ENCODE results near the gene KLHL11.
A peak's percentile ranks its signal among the peaks of the same experiment; 100 is the strongest.

Gene KLHL11, protein sequence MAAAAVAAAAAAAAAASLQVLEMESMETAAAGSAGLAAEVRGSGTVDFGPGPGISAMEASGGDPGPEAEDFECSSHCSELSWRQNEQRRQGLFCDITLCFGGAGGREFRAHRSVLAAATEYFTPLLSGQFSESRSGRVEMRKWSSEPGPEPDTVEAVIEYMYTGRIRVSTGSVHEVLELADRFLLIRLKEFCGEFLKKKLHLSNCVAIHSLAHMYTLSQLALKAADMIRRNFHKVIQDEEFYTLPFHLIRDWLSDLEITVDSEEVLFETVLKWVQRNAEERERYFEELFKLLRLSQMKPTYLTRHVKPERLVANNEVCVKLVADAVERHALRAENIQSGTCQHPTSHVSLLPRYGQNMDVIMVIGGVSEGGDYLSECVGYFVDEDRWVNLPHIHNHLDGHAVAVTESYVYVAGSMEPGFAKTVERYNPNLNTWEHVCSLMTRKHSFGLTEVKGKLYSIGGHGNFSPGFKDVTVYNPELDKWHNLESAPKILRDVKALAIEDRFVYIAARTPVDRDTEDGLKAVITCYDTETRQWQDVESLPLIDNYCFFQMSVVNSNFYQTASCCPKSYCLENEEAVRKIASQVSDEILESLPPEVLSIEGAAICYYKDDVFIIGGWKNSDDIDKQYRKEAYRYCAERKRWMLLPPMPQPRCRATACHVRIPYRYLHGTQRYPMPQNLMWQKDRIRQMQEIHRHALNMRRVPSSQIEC

DNA sequence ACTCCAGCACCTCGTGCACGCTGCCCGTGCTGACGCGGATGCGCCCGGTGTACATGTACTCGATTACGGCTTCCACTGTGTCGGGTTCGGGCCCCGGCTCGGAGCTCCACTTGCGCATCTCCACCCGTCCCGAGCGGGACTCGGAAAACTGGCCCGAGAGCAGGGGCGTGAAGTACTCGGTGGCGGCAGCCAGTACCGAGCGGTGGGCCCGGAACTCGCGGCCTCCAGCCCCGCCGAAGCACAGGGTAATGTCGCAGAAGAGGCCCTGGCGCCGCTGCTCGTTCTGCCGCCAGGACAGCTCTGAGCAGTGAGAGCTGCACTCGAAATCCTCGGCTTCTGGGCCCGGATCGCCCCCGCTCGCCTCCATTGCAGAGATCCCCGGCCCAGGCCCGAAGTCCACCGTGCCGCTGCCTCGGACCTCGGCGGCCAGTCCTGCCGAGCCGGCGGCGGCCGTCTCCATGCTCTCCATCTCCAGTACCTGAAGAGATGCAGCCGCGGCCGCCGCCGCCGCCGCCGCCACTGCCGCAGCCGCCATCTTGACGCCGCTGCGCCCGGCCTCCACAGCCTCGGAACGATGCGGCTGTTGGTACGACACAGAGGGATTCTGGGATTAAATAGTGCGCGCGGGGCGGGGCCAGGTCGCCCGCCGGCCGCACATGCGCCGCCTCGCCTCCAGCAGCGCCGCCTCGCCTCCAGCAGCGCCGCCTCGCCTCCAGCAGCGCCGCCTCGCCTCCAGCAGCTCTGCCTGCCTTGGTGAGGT is at the start of gene KLHL11:
TSS of gene KLHL11 (minus strand) at position 588 of the 760 bp plus-strand sequence. CDS start at position 535, 53 bp downstream.
- DNase-seq, result peak; percentile 89

DNA sequence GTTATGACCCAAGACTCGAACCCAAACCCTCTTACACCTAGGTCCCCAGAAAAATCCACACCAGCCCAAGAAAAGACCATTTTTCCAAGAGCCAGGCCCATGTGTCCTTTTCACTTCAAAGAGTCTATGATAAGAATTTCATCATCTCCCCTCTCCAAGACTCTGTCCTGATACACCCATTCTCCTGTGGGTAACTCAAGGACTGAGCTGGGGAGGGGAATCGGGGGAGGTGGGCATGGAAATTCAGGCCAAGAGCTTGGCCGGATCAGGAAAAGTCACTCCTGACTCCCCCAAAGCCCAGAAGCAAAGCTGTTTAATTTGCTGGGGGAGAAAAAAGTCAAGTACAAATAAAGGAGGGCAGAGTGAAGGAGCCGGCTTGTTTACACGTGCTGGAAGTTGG is 49.8 kb upstream of the KLHL11 start:
- no peak for DNase-seq

DNA sequence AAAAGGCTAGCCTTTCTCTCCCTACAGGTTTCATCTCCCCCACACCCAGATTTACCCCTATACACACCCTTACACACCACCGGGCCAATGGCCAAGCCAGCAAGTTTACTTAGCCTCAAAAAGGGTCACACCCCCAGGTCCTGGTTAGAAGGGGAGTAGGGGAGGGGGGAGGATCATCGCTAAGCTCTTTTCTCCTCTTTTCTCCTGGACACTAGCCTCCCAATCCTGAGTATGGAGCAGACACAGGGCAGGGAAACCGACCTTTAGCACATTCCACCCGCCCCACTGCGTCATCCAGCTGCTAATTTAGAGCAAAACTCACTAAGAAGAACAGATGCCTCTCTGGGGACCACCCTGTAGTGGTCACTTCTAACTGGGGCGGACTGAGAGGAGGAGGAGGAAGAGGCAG is 49.1 kb upstream of the KLHL11 start:
- no peak for DNase-seq

DNA sequence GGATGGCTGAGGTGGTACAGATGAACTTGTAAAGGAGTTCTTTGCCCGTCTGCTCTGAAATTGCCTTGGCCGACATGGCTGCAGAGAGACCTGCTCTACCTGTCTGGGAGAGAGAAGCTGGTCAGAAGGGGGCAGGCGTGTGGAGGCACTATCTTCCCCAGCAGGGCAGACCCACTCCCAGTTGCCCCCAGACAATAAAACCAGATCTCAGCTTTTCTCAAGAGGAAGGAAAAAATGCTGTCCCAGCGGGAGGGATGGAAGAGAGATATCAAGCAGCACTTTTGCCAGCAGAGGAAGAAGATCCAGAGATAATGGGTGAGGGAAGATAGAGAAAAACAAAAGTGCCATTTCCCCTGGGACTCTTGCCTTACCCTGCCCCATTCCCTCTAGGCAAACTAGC is 48.6 kb upstream of the KLHL11 start:
- no peak for DNase-seq

DNA sequence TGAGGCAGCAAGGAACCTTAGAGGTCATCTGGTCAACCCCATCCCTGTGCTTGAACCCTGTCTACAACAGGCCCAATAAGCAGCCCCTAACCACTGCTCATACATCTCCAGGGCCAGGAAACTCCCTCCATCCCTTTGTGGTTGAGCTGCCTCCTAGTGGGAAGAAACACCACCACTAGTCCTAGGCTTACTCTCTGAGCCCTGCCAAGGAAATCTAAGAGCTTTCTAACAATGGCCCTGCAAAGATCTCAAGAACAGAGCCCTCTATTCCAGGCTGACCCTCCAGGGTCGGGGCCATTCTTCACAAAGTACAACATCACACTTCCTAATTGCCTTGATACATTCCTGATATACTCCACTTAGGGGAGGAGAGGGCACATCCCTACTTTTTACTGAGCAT is 47.7 kb upstream of the KLHL11 start:
- no peak for DNase-seq

DNA sequence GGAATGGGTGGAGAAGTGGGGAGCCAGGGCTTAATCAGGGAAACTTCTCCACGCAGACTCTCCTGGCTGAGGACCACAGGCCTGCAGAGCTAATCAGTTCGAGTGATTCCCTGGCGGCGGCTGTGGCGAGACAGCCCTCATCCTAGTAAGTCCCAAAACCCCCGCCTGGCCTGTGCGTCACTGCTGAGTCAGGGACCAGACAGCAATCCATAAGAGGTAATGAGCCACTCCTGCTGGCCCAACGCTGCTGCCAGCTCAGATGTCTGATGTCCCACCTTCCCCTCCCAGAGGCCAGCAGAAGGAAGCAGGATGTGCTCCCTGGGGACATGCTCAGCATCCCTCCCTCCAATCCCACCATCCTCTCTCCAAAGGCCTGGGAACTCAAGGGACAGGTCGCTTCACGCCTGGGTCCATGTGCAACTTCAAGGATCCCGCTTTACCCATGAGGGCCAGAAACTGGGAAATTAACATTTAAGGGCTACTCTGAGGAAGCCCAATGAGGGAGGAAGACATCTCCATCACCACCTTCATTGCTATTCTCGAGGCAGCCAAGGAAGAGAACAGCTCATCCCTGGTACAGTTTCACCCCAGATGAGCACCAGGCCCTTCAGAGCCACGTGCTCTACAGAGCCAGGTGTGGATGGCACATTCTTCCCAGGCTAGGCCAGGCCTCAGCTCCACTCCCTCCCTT is 45.6 kb upstream of the KLHL11 start:
- DNase-seq, result no peak

DNA sequence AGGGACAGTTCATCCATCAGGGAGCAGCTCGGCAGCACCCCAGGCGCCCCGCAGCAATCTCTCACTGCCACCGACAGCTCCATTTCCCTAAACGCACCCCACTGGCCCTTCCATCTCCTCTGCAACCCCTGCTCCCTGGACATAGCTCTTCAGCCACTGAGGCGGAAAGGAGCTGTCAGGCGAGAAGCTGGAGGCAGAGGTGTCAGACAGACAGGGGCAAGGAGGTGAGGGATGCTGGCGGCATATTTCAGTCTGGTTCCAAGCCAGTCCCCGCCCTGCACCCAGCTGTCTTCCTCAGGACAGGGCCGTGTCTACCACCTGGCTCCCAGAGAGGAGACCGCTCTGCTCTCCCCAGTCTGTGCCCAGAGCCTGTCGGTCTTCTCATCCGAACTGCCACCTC is 43.9 kb upstream of the KLHL11 start:
- DNase-seq, result no peak

DNA sequence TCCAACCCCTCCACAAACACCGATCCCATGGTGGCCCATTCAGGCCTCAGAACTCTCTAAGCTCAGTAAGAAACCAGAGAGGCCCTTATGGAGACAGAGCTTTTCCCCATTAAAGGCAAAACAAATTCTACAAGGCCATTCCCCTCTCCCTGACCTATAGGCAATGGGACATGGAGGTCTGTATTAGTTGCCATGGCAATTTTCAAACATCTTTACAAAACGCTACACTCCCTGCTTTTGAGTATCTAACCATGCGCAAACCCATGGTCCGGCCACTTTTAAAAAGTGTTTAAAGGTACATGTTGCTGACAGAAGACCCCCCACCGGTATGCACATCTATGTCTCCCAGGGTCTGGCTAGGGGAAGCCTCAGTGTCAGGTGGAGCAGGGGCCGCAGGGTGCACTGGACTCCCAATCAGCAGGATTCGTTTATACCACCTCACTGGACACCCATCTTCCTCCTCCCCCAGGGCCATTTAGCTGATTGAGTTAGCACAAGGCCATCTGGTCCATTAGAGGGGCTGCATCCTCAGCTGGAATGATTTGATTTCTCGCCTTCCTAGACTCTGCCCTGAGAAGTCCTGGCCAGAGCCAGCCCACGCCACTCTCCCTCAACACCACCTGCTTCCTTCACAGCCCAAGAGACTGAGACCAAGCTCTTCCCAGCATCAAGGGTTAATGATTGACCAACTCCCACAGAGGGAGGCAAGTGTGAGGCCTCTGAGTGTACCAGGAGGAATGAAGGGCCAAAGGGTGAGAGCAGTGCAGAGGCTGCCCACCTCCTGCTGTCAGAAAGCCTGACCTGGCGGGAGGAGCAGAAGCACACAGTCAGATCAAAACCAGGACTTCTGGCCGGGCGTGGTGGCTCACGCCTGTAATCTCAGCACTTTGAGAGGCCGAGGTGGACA is 42.7 kb upstream of the KLHL11 start:
- DNase-seq, result no peak

DNA sequence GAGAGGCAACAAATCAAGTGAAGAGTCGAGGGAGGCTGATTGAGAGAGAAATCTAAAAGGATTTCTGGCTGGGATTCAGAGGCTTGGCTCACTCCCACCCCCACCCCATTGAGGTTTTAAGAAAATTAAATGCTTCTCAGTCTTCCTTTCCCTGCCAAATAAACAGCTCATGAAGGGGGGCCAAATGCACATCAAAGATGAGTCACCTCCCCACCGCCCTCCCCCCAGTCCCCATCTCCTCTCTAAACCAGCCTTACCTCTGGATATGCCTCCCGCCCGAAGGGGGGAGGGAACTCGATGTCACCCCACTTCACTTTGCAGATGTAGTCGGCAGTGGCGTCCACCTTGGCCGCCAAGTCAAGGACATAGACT is 41.9 kb upstream of the KLHL11 start:
- DNase-seq, result peak; percentile 56

DNA sequence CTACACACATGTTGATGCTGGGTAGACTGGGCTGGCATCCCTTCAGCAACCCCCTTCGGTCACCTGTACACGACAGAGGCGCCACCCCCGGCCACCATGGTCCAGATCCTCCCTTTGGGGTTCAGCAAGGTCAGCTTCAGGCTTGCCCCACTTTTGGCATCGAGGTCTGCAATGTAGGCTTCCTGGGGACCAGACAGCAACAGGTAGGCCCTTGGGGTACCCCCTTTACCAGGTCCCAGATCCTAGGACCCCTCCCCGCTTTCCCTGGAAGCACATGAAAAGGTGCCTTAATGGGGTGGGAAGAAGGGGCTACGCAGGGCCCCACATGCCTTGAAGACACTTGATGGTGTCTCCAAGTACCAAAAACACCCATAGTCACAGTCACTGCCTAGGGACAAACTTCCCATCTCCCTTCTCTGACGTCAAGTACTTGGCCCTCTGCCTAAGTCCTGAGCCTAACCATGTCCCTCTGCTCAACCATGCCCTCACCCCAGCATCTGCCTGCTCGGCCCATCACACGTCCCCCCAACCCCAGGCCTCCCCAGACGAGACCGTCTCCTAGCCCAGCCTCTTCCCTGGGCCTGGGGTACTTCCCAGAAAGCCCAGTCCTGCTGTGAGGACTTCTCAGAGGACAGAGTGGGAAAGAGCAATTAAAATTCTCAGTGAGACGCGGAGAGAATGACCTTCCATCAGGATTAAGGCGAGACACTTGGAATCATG is 41.4 kb upstream of the KLHL11 start:
- no peak for DNase-seq

DNA sequence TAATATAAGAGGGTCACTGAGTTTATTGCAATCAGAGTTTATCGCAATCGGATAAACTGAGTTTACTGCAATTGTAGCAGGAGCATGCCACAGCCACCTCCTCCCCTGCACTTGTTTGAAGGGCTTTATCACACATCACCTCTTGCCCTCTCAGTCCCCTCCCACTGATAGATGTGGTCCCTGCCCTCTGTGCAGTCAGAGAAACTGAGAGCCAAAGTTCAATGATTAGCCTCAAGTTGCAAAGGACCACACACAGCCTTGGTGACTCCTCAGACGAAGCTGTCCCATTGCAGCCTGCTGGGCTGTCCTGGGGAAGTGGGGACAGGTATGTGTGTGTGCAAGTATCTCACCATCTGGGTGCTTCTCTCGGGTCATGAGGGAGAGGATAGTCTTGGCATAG is 39.9 kb upstream of the KLHL11 start:
- no peak for DNase-seq

DNA sequence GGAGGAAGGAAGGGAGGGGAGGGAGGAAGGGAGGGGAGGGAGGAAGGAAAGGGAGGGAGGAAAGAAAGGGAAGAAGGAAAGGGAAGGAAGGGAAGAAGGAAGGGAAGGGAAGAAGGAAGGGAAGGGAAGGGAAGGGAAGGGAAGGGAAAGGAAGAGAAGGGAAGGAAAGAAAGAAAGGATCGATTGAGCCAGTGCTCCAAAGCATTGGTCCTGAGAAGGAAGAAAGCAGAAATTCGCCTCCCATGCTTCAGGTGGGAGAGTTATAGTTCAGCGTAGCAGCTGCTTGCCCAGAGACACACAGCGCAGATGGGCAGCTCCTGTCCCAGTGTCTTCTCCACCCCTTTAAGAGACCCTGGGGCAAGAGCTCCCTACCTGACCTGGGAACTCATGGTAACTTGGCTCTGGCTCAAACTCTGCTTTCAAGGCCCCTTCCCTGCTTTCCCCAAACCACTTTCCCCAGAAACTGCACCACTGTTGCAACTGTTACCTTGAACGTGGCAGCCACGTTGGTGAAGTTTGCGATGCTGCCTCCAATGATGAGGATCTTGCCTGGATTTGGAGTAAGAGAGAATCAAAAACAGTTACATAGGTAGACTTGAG is 39.1 kb upstream of the KLHL11 start:
- DNase-seq, result no peak

DNA sequence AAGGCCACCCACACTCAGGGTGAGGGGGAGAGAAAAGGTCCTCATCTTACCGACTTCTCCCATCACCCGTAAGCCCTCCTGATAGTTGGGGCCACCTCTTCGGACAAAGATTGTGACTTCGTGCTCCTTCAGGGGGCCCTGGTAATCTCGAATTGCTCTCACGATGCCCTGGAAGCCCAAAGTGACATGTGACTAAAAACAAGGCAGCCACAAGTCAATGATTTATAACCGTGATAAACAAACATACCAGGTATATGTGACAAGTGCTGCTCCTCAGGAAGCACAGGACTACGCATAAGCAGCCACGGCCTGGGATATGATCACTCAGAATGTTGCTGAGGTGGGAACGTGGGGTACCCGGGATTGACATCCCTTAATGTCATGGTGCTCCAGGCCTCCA is 36.4 kb upstream of the KLHL11 start:
- DNase-seq, result no peak

DNA sequence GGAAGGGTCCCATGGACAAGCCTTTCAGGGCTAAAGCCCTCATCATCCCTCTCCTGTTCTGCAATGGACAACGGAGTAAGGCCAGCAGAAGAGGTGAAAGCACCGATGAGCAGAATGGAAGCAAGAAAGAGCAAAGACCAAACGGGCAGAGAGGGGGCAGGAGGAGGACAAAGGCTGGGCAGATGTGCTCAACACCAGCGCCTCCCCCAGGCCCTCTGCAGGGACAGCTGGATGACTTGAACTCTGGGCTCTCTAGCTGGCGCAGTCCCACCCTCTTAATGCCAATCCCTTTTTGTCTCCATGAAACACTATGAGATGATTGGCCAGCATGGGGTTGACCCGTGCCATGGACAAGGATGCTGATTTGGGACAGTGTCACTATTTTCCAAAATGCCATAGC is 31.5 kb upstream of the KLHL11 start:
- no peak for DNase-seq

DNA sequence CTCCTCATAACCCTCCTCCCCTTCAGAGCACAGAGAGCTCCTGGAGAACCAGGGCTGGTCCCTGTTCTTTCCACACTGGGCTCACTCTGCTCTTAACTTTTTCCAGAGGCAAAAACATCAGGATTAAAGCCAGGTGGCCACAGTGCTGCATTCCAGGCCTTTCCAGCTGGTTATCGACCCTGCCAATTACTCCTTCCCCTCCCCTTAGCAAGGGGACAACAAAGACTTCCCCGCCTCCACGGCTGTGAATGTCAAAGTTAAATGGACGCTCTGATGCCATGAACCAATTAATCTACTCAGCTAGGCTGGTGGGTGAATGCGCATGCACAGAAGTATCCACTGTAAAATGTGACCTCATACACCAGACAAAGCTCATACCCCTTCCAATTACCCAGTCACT is 30.4 kb upstream of the KLHL11 start:
- DNase-seq, result no peak

DNA sequence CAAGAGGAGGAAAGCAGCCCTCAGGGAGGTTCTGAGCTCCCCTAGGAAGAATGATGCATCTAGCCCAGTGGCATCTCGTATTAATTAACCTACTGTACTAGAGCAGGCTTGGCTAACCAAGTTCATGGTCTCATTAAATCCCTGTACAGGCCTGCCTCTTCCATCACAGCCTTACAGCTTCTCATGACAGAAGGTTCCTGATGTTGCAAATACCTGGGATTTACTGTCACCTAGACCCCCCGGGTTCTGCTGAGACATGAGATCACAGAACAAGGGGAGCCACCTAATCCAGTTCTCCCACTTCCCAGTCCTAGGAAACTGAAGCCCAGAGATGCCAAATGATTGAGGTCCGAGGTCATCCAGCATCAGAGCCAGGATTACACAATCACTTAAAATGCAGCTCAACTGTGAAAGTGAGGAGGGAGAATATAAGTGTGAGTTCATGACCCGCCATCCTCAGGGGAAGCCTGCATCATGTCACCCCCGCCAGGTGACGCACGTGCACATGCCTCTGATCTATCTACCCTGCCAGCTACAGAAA is 29.6 kb upstream of the KLHL11 start:
- DNase-seq, result no peak

DNA sequence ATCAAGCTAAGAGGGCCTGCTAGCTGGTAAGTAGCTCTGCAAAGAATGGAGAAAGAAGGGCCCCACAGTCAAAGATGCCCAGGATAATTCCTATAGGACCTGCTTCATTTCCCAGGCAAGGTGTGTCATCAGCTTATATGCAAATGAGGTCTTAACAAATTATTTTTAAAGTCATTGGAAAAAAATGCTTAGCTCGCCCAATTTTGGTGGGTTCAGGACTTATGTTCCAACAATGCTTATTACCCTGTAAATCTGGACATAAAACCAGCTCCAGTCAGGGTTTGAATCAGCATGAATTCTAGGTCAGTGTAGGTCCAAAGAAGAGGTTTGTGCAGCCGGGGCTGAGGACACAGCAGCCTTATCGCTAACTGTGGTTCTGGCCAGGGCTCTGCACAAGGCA is 28.2 kb upstream of the KLHL11 start:
- no peak for DNase-seq

DNA sequence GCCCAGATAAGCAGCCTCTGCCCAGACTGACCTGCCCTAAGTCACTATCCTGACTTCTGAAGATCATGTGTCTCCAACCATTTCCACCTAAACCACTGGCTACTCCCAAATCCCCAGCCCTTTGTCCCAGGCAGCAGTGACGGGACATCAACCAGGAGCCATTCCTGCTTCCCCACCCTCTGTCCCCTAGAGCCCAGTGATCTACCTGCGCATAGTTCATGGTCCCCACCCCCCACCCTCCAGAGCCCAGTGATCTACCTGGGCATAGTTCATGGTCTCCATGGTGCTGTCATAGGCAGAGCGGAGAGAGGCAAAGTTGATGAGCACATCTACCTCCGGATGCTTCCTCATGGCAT is 26.8 kb upstream of the KLHL11 start:
- DNase-seq, result no peak

DNA sequence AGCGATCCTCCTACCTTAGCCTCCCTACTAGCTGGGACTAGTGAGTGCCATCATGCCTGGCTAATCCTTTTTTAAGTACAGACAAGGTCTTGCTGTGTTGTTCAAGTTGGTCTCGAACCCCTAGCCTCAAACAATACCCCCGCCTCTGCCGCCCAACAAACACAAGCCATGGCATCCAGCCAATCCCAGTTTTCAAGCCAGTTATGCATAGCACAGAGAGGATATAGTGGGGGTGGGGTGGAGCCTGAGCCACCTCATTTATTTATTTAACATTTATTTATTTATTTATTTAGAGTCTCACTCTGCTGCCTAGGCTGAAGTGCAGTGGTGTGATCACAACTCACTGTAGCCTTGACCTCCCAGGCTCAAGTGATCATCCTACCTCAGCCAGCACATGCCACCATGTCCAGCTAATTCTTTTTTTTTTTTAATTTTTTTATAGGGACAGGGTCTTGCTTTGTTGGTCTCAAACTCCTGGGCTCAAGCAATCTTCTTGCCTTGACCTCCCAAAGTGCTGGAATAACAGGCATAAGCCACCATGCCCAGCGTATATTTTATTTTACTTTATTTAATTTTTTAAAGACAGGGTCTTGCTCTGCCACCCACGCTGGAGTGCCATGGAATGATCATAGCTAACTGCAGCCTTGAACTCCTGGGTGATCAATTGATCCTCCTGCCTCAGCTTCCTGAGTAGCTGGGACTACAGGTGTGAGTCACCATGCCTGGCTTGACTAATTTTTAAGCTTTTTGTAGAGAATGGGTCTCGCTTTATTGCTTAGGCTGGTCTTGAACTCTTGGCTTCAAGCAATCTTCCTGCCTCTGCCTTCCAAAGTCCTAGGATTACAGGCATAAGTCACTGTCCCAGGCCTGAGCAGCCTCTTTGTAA is 26.2 kb upstream of the KLHL11 start:
- DNase-seq, result no peak
